Mucosa of rectum (tissue), 2 donors: ENCODE measurements around the gene MUC5B.

Experiments
- H3K27ac ChIP-seq, 2 donors: one replicate each; pipeline ENCODE4 v1.7.0; 2013; ENCODE audit warnings: inconsistent platforms in 2 of 2, low read depth in 2 of 2, low read length in 2 of 2
- H3K27me3 ChIP-seq, 2 donors: one replicate each; pipeline ENCODE4 v1.7.0; 2013; ENCODE audit warnings: low read length in 2 of 2; ENCODE audit not compliant: control insufficient read depth in 2 of 2, insufficient read depth in 2 of 2
- H3K36me3 ChIP-seq, 2 donors: one replicate each; pipeline ENCODE4 v1.7.0; 2013; ENCODE audit warnings: low read length in 2 of 2; ENCODE audit not compliant: control insufficient read depth in 2 of 2, insufficient read depth in 2 of 2
- H3K4me1 ChIP-seq, 2 donors: one replicate each; pipeline ENCODE4 v1.7.0; 2013; ENCODE audit warnings: low read length in 2 of 2, mild to moderate bottlenecking in 1 of 2; ENCODE audit not compliant: control insufficient read depth in 2 of 2, insufficient read depth in 2 of 2
- H3K4me3 ChIP-seq, 2 donors: one replicate each; pipeline ENCODE4 v1.7.0; 2013; ENCODE audit warnings: low read length in 2 of 2
- H3K9ac ChIP-seq, 2 donors: one replicate each; pipeline ENCODE4 v1.7.0; 2013; ENCODE audit warnings: low read length in 2 of 2, low read depth in 1 of 2, mild to moderate bottlenecking in 1 of 2
- H3K9me3 ChIP-seq, 2 donors: one replicate each; pipeline ENCODE4 v1.7.0; 2013; ENCODE audit warnings: low read length in 2 of 2; ENCODE audit not compliant: control insufficient read depth in 2 of 2
- donor health status: healthy.
- donor health status: Normal muscosa, but diverticular disease.

The MUC5B gene

GRCh38 chr11:1276866-1277615 is 54.2 kb downstream of the MUC5B start:
- Histone ChIP-seq H3K4me3 (no peak overlapping the region), H3K27ac (no peak overlapping the region), H3K4me1 (no peaks in the 10 kb centered on the region), H3K9ac (no peak overlapping the region), H3K27me3 (no peaks in the 10 kb centered on the region), H3K9me3 (no peaks in the 10 kb centered on the region), H3K36me3 (peaks cover 26 to 54% of the 10 kb centered on the region in 2 donors)

- Histone ChIP-seq H3K27me3 (no peaks in the 10 kb centered on the region), H3K9me3 (no peaks in the 10 kb centered on the region), H3K9ac (no peak overlapping the region), H3K4me1 (no peaks in the 10 kb centered on the region), H3K27ac (no peak overlapping the region), H3K36me3 (peaks cover 29 to 54% of the 10 kb centered on the region in 2 donors), H3K4me3 (no peak overlapping the region)
These were observed 55.2 kb downstream of the MUC5B start for GRCh38 chr11:1277936-1278512.

- Histone ChIP-seq H3K9ac (no peak overlapping the region), H3K4me3 (no peak overlapping the region), H3K36me3 (peaks cover 32 to 63% of the 10 kb centered on the region in 2 donors), H3K27ac (no peak overlapping the region), H3K4me1 (no peaks in the 10 kb centered on the region), H3K27me3 (no peaks in the 10 kb centered on the region), H3K9me3 (no peaks in the 10 kb centered on the region)
These were observed 56.2 kb downstream of the MUC5B start for GRCh38 chr11:1278766-1279673.

GRCh38 chr11:1279674-1280055 is 56.8 kb downstream of the MUC5B start:
- Histone ChIP-seq H3K27me3 (no peaks in the 10 kb centered on the region), H3K9me3 (no peaks in the 10 kb centered on the region), H3K4me1 (no peaks in the 10 kb centered on the region), H3K36me3 (peaks cover 33 to 66% of the 10 kb centered on the region in 2 donors), H3K9ac (no peak overlapping the region), H3K4me3 (no peak overlapping the region), H3K27ac (no peak overlapping the region)

GRCh38 chr11:1280116-1281035 is 57.5 kb downstream of the MUC5B start:
- H3K27ac ChIP-seq: no peak overlapping the region
- no peaks in the 10 kb centered on the region for H3K4me1 ChIP-seq
- H3K27me3 ChIP-seq: no peaks in the 10 kb centered on the region
- H3K4me3 ChIP-seq: no peak overlapping the region
- no peaks in the 10 kb centered on the region for H3K9me3 ChIP-seq
- peaks cover 37 to 69% of the 10 kb centered on the region in 2 donors for H3K36me3 ChIP-seq
- H3K9ac ChIP-seq: no peak overlapping the region

- no peak overlapping the region for H3K9ac ChIP-seq
- H3K27ac ChIP-seq: no peak overlapping the region
- no peaks in the 10 kb centered on the region for H3K27me3 ChIP-seq
- peaks cover 29 to 70% of the 10 kb centered on the region in 2 donors for H3K36me3 ChIP-seq
- no peaks in the 10 kb centered on the region for H3K9me3 ChIP-seq
- no peak overlapping the region for H3K4me3 ChIP-seq
- no peaks in the 10 kb centered on the region for H3K4me1 ChIP-seq
These were observed 58.6 kb downstream of the MUC5B start for GRCh38 chr11:1281326-1281973.

GRCh38 chr11:1281974-1282365 is 59.1 kb downstream of the MUC5B start:
- H3K4me3 ChIP-seq: no peak overlapping the region
- no peaks in the 10 kb centered on the region for H3K4me1 ChIP-seq
- no peaks in the 10 kb centered on the region for H3K27me3 ChIP-seq
- no peaks in the 10 kb centered on the region for H3K9me3 ChIP-seq
- H3K9ac ChIP-seq: no peak overlapping the region
- H3K36me3 ChIP-seq: peaks cover 28 to 70% of the 10 kb centered on the region in 2 donors
- no peak overlapping the region for H3K27ac ChIP-seq

GRCh38 chr11:1283091-1283511 is 60.2 kb downstream of the MUC5B start:
- Histone ChIP-seq H3K9ac (no peak overlapping the region), H3K27ac (no peak overlapping the region), H3K4me1 (no peaks in the 10 kb centered on the region), H3K27me3 (no peaks in the 10 kb centered on the region), H3K4me3 (no peak overlapping the region), H3K9me3 (no peaks in the 10 kb centered on the region), H3K36me3 (peaks cover 31 to 71% of the 10 kb centered on the region in 2 donors)

GRCh38 chr11:1283906-1284305 is 61.0 kb downstream of the MUC5B start:
- Histone ChIP-seq H3K9ac (no peak overlapping the region), H3K4me1 (no peaks in the 10 kb centered on the region), H3K36me3 (peaks cover 37 to 75% of the 10 kb centered on the region in 2 donors), H3K27ac (no peak overlapping the region), H3K9me3 (no peaks in the 10 kb centered on the region), H3K4me3 (no peak overlapping the region), H3K27me3 (no peaks in the 10 kb centered on the region)
